H1 (cell line): ENCODE results near the gene OR52K2. TPM values are rescaled to one million over a fixed set of nuclear protein-coding genes. Genes with fewer than 3 reads are reported as not detected.

ENCODE experiments used
- CTCF ChIA-PET: fragments of 300-600 bp; sonication (Branson Sonifier 250); formaldehyde crosslinking; loops from one replicate; lab custom pipeline; 2021; ENCODE audit not compliant: partially characterized antibody; lab: Charles Lee
- POLR2A ChIA-PET: fragments of 300-600 bp; sonication (Branson Sonifier 250); formaldehyde crosslinking; loops from one replicate; lab custom pipeline; 2021; ENCODE audit warnings: inconsistent platforms; ENCODE audit not compliant: partially characterized antibody; lab: Charles Lee
- DNase-seq, 2 experiments: peaks; one replicate each; pipeline versions ENCODE4 v3.0.0 to v3.0.0-alpha.2; 2010 to 2022; ENCODE audit warnings: low spot score in 2 of 2, low read depth in 1 of 2, mixed read lengths in 1 of 2
- FAIRE-seq: peaks from 2 replicates; lab custom pipeline; 2011; peaks lifted over from hg19 to GRCh38; lab: Jason Lieb, UNC
- H2AFZ ChIP-seq: 2 replicates; pipeline ENCODE4 v1.8.1; 2012; ENCODE audit warnings: low read length, inconsistent platforms
- H2AK5ac ChIP-seq: 2 replicates; pipeline ENCODE4 v1.6.1; 2013; ENCODE audit warnings: low read depth, low read length
- H2BK120ac ChIP-seq: replicated peaks from 2 replicates; pipeline ENCODE3; 2013; ENCODE audit warnings: low read depth, low read length, inconsistent platforms
- H2BK12ac ChIP-seq: 2 replicates; pipeline ENCODE4 v1.6.1; 2013; ENCODE audit warnings: low read depth, low read length
- H2BK15ac ChIP-seq: 2 replicates; pipeline ENCODE4 v1.6.1; 2013; ENCODE audit warnings: low read length
- H2BK20ac ChIP-seq: 2 replicates; pipeline ENCODE4 v1.6.1; 2013; ENCODE audit warnings: low read length
- H2BK5ac ChIP-seq: 2 replicates; pipeline ENCODE4 v1.6.1; 2013; ENCODE audit warnings: low read depth, low read length
- H3K14ac ChIP-seq: 2 replicates; pipeline ENCODE4 v1.6.1; 2013; ENCODE audit warnings: inconsistent platforms; ENCODE audit not compliant: insufficient read length
- H3K18ac ChIP-seq: 2 replicates; pipeline ENCODE4 v1.6.1; 2013; ENCODE audit warnings: low read length; ENCODE audit errors: extremely low read depth
- H3K23ac ChIP-seq: 2 replicates; pipeline ENCODE4 v1.6.1; 2013; ENCODE audit warnings: inconsistent platforms; ENCODE audit not compliant: insufficient read length
- H3K23me2 ChIP-seq: 2 replicates; pipeline ENCODE4 v1.6.1; 2013; ENCODE audit warnings: low read depth, low read length
- H3K27ac ChIP-seq: 2 replicates; pipeline ENCODE4 v1.6.1; 2011; ENCODE audit warnings: low read depth, low read length, inconsistent platforms
- H3K27me3 ChIP-seq, 4 experiments: replicated peaks in 1 of 4; 1 replicate in 1 of 4; 2 replicates in 3 of 4; pipeline versions ENCODE4 v1.6.1 to v1.8.1; 2011 to 2013; ENCODE audit warnings: low read length in 3 of 4, mild to moderate bottlenecking in 3 of 4, inconsistent platforms in 2 of 4, mixed read lengths in 2 of 4, moderate library complexity in 1 of 4; ENCODE audit not compliant: control insufficient read depth in 3 of 4, insufficient read depth in 3 of 4; ENCODE audit errors: extremely low read depth in 1 of 4
- H3K36me3 ChIP-seq, 4 experiments: 2 replicates each; pipeline versions ENCODE4 v1.6.1 to v1.8.1; 2011 to 2013; ENCODE audit warnings: mild to moderate bottlenecking in 4 of 4, low read length in 3 of 4, moderate library complexity in 2 of 4, control low read depth in 1 of 4, inconsistent platforms in 1 of 4; ENCODE audit not compliant: insufficient read depth in 4 of 4, control insufficient read depth in 2 of 4
- H3K4ac ChIP-seq: replicated peaks from 2 replicates; pipeline ENCODE3; 2013; ENCODE audit warnings: low read length, low read depth, mixed read lengths, inconsistent platforms; ENCODE audit not compliant: insufficient read length
- H3K4me1 ChIP-seq, 4 experiments: replicated peaks in 1 of 4; 1 replicate in 1 of 4; 2 replicates in 3 of 4; pipeline versions ENCODE4 v1.6.1 to v1.8.1; 2011 to 2013; ENCODE audit warnings: low read length in 3 of 4, inconsistent platforms in 2 of 4, mixed read lengths in 1 of 4; ENCODE audit not compliant: insufficient read depth in 4 of 4, control insufficient read depth in 3 of 4
- H3K4me2 ChIP-seq, 2 experiments: 2 replicates each; pipeline versions ENCODE4 v1.6.1 to v1.8.1; 2011 to 2013; ENCODE audit warnings: low read depth in 2 of 2, low read length in 2 of 2, control low read depth in 1 of 2, inconsistent platforms in 1 of 2, mild to moderate bottlenecking in 1 of 2; ENCODE audit not compliant: insufficient read depth in 1 of 2
- H3K4me3 ChIP-seq, 4 experiments: fragments of 200-600, 300-600 bp in 1 of 4; sonication (generic), shearing (Covaris generic), sonication (Bioruptor Twin) in 1 of 4; 2 replicates each; pipeline versions ENCODE4 v1.5.1 to v1.8.1; 2011 to 2016; ENCODE audit warnings: low read length in 4 of 4, low read depth in 3 of 4, control low read depth in 2 of 4, inconsistent platforms in 2 of 4, mild to moderate bottlenecking in 2 of 4, mixed read lengths in 1 of 4, moderate library complexity in 1 of 4; ENCODE audit not compliant: insufficient read depth in 2 of 4; ENCODE audit errors: extremely low read depth in 1 of 4
- H3K56ac ChIP-seq: replicated peaks from 2 replicates; pipeline ENCODE3; 2013; ENCODE audit warnings: low read depth, mild to moderate bottlenecking, mixed read lengths, low read length, inconsistent platforms; ENCODE audit not compliant: insufficient read length
- H3K79me1 ChIP-seq: 2 replicates; pipeline ENCODE4 v1.6.1; 2013; ENCODE audit warnings: low read depth, low read length, control low read depth
- H3K79me2 ChIP-seq, 2 experiments: 2 replicates each; pipeline versions ENCODE4 v1.6.1 to v1.8.1; 2012 to 2013; ENCODE audit warnings: low read length in 2 of 2, mild to moderate bottlenecking in 2 of 2, inconsistent platforms in 1 of 2; ENCODE audit not compliant: insufficient read depth in 2 of 2, control insufficient read depth in 1 of 2
- H3K9ac ChIP-seq, 4 experiments: replicated peaks in 1 of 4; 1 replicate in 1 of 4; 2 replicates in 3 of 4; pipeline versions ENCODE4 v1.6.1 to v1.8.1; 2011 to 2013; ENCODE audit warnings: low read depth in 3 of 4, low read length in 3 of 4, control low read depth in 2 of 4, mild to moderate bottlenecking in 2 of 4, moderate library complexity in 2 of 4, inconsistent platforms in 1 of 4; ENCODE audit errors: extremely low read depth in 1 of 4
- H3K9me3 ChIP-seq, 2 experiments: 2 replicates each; pipeline versions ENCODE4 v1.6.1 to v1.8.1; 2012 to 2013; ENCODE audit warnings: mild to moderate bottlenecking in 2 of 2, moderate library complexity in 2 of 2, control low read depth in 1 of 2, inconsistent platforms in 1 of 2, low read depth in 1 of 2, low read length in 1 of 2, mixed read lengths in 1 of 2; ENCODE audit not compliant: insufficient read depth in 2 of 2
- H4K20me1 ChIP-seq, 2 experiments: replicated peaks in 1 of 2; 2 replicates each; pipeline versions ENCODE3 to v1.8.1; 2011 to 2013; ENCODE audit warnings: inconsistent platforms in 2 of 2, low read length in 2 of 2, mild to moderate bottlenecking in 1 of 2; ENCODE audit not compliant: insufficient read depth in 2 of 2, control insufficient read depth in 1 of 2
- H4K5ac ChIP-seq: 2 replicates; pipeline ENCODE4 v1.6.1; 2013; ENCODE audit warnings: low read length, low read depth, mixed read lengths, inconsistent platforms; ENCODE audit not compliant: insufficient read length
- H4K8ac ChIP-seq: 2 replicates; pipeline ENCODE4 v1.8.0; 2013; ENCODE audit warnings: mild to moderate bottlenecking, moderate library complexity, low read length, inconsistent platforms; ENCODE audit not compliant: insufficient read depth; ENCODE audit errors: extremely low read depth
- H4K91ac ChIP-seq: replicated peaks from 2 replicates; pipeline ENCODE3; 2013; ENCODE audit warnings: low read length, mixed read lengths, inconsistent platforms; ENCODE audit not compliant: insufficient read length
- BACH1 ChIP-seq: IDR thresholded peaks from 2 replicates; pipeline ENCODE4 v1.6.1; 2012; ENCODE audit warnings: low read length, improper control_type of control experiment
- EP300 ChIP-seq, 2 experiments: IDR thresholded peaks; 1 replicate in 1 of 2; 2 replicates in 1 of 2; pipeline ENCODE4 v1.6.1; 2011 to 2012; ENCODE audit warnings: low read depth in 2 of 2, low read length in 2 of 2, mild to moderate bottlenecking in 2 of 2, borderline replicate concordance in 1 of 2, inconsistent platforms in 1 of 2, moderate library complexity in 1 of 2
- GTF2F1 ChIP-seq: IDR thresholded peaks from 2 replicates; pipeline ENCODE4 v1.6.1; 2012; ENCODE audit warnings: low read depth, low read length, improper control_type of control experiment, borderline replicate concordance
- HDAC2 ChIP-seq, 2 experiments: fragments of 300-600 bp in 1 of 2; sonication (generic) in 1 of 2; IDR thresholded peaks; 2 replicates each; pipeline ENCODE4 v1.6.1; 2011 to 2012; ENCODE audit warnings: low read depth in 2 of 2, low read length in 2 of 2, mild to moderate bottlenecking in 2 of 2, moderate library complexity in 2 of 2, borderline replicate concordance in 1 of 2, inconsistent platforms in 1 of 2
- MAFK ChIP-seq: IDR thresholded peaks from 2 replicates; pipeline ENCODE4 v1.6.1; 2012; ENCODE audit warnings: low read depth, mild to moderate bottlenecking, improper control_type of control experiment, low read length
- NANOG ChIP-seq: IDR thresholded peaks from 2 replicates; pipeline ENCODE4 v1.6.1; 2011; ENCODE audit warnings: low read length, low read depth, mild to moderate bottlenecking, inconsistent platforms; ENCODE audit not compliant: insufficient read depth, poor library complexity, severe bottlenecking
- POU5F1 ChIP-seq: IDR thresholded peaks from 2 replicates; pipeline ENCODE4 v1.6.1; 2011; ENCODE audit warnings: low read depth, mild to moderate bottlenecking, low read length, moderate library complexity
- RFX5 ChIP-seq: IDR thresholded peaks from 2 replicates; pipeline ENCODE4 v1.6.1; 2011; ENCODE audit warnings: low read depth, low read length, improper control_type of control experiment, borderline replicate concordance
- WGBS, 2 experiments: shearing (Covaris generic) in 1 of 2; methylation state at CpG; one replicate each; pipeline versions ENCODE4 v1.1.6 to v1.1.7; 2013 to 2015; ENCODE audit warnings: low lambda C conversion rate in 2 of 2, mixed read lengths in 2 of 2, inconsistent platforms in 1 of 2, low coverage in 1 of 2, missing lambda C conversion rate in 1 of 2; ENCODE audit not compliant: insufficient replicate concordance in 2 of 2, insufficient coverage in 1 of 2, insufficient read length in 1 of 2; ENCODE audit errors: extremely low coverage in 1 of 2, missing lambda C conversion rate in 1 of 2; 5-methylcytosine and 5-hydroxymethylcytosine counted together
- polyA plus RNA-seq, 7 experiments: library from polyadenylated mRNA; depleted of rRNA in 3 of 7; stranded (reverse) in 5 of 7; unstranded in 2 of 7; fragments of >200 nt in 5 of 7; fragments of 200-250 nt in 2 of 7; gene quantifications; 1 replicate in 5 of 7; 2 replicates in 1 of 7; 4 replicates in 1 of 7; pipeline versions ENCODE4 v1.2.1 to v1.2.3, GENCODE V29; 2011 to 2013; ENCODE audit warnings: missing spikeins in 2 of 7, mixed read lengths in 2 of 7
- total RNA-seq: library from RNA; stranded (reverse); fragmentation: NEBNext Ultra II Directional; extraction: Animal tissue kit (Norgen Biotek cat#: 25700); gene quantifications from 2 replicates; pipeline ENCODE4 v1.2.1, GENCODE V29; 2021
- TF ChIP-seq, protein P1 (sequence below): IDR thresholded peaks from 2 replicates; pipeline ENCODE4 v1.6.1; 2011; ENCODE audit warnings: low read depth, mild to moderate bottlenecking, low read length; ENCODE audit not compliant: insufficient read depth
- TF ChIP-seq, protein P2 (sequence below): IDR thresholded peaks from 2 replicates; pipeline ENCODE4 v1.6.1; 2012; ENCODE audit warnings: inconsistent platforms
- TF ChIP-seq, protein P3 (sequence below): IDR thresholded peaks from 2 replicates; pipeline ENCODE4 v1.6.1; 2011; ENCODE audit warnings: low read length, improper control_type of control experiment

OR52K2 gene
- total and polyA plus RNA-seq, 2 of the 8 experiments (the other 6 are each of a cell fraction or from before 2014, with no cell fraction given) = not detected

DNA sequence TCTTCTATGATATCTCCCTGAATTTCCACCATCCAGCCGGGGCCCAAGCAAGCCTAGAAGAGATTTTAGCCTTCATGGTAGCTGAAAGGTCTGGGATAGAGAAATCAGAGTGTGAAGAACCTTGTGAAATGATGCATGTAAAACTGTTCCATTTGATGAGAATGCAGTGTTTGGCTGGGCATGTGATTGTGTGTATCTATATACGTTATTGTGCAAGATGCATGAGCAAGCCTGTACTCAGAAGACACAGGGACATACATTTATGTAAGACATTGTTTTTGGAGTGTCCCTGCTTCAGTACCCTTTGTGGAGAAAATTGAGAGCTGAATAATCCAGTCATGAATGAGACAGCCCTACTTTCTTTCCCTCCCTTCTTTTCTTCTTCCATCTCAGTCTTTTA lies 15.2 kb upstream of the OR52K2 start:
- POLR2A ChIA-PET = no interaction called here
- no peak for FAIRE-seq
- no peak overlapping the region for H4K8ac ChIP-seq
- TF ChIP-seq BACH1 (no peak), MAFK (no peak), HDAC2 (IDR thresholded peaks at IDR 0.05; ENCODE audit: borderline replicate concordance in 1 of 2, low read depth in 2 of 2, low read length in 2 of 2) (no peak), GTF2F1 (no peak), NANOG (no peak), EP300 (IDR thresholded peaks at IDR 0.05; ENCODE audit: borderline replicate concordance in 1 of 2, low read depth in 2 of 2, low read length in 2 of 2) (no peak), RFX5 (no peak), POU5F1 (no peak)
- TF ChIP-seq, protein P1, sequence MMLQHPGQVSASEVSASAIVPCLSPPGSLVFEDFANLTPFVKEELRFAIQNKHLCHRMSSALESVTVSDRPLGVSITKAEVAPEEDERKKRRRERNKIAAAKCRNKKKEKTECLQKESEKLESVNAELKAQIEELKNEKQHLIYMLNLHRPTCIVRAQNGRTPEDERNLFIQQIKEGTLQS = no peak
- TF ChIP-seq, protein P2, sequence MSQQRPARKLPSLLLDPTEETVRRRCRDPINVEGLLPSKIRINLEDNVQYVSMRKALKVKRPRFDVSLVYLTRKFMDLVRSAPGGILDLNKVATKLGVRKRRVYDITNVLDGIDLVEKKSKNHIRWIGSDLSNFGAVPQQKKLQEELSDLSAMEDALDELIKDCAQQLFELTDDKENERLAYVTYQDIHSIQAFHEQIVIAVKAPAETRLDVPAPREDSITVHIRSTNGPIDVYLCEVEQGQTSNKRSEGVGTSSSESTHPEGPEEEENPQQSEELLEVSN = no peak
- TF ChIP-seq, protein P3, sequence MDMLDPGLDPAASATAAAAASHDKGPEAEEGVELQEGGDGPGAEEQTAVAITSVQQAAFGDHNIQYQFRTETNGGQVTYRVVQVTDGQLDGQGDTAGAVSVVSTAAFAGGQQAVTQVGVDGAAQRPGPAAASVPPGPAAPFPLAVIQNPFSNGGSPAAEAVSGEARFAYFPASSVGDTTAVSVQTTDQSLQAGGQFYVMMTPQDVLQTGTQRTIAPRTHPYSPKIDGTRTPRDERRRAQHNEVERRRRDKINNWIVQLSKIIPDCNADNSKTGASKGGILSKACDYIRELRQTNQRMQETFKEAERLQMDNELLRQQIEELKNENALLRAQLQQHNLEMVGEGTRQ = no peak

More for the DNA sequence above, 15.2 kb upstream of the OR52K2 start:
- H2AFZ ChIP-seq = no peak overlapping the region
- no peak overlapping the region for H3K27ac ChIP-seq
- no peak overlapping the region for H3K18ac ChIP-seq
- no peak overlapping the region for H2BK20ac ChIP-seq
- H2AK5ac ChIP-seq = no peak overlapping the region
- no peak overlapping the region for H4K91ac ChIP-seq
- DNase-seq = no peak
- H3K79me1 ChIP-seq = no peaks in the 10 kb centered on the region
- WGBS, 2 experiments = 85% methylated on average over 2 of the region's 2 CpGs; no CpG with 5 or more reads in 1 of the 2 experiments
- no peak overlapping the region for H3K56ac ChIP-seq
- no peaks in the 10 kb centered on the region for H3K79me2 ChIP-seq
- no peak overlapping the region for H3K23ac ChIP-seq
- H2BK5ac ChIP-seq = no peak overlapping the region
- no peaks in the 10 kb centered on the region for H3K9me3 ChIP-seq
- no peak overlapping the region for H2BK15ac ChIP-seq
- CTCF ChIA-PET = no interaction called here
- H4K5ac ChIP-seq = no peak overlapping the region
- H3K4me2 ChIP-seq = no peak overlapping the region
- no peak overlapping the region for H3K9ac ChIP-seq
- H3K14ac ChIP-seq = no peak overlapping the region
- H3K27me3 ChIP-seq = no peaks in the 10 kb centered on the region
- peaks cover 0 to 6% (median 0%) of the 10 kb centered on the region in 4 experiments; a peak in 2 of 7 replicates for H3K4me1 ChIP-seq
- no peak overlapping the region for H2BK120ac ChIP-seq
- no peak overlapping the region for H3K4ac ChIP-seq
- H4K20me1 ChIP-seq = no peaks in the 10 kb centered on the region
- no peak overlapping the region for H2BK12ac ChIP-seq
- H3K23me2 ChIP-seq = no peaks in the 10 kb centered on the region
- H3K36me3 ChIP-seq = no peaks in the 10 kb centered on the region
- H3K4me3 ChIP-seq = no peak overlapping the region
